K562 (cell line): ENCODE results near the gene DIP2C.

Experiments
- CBX1 ChIP-seq: sonication (generic); IDR thresholded peaks from 2 replicates; pipeline ENCODE4 v1.6.1; 2016; ENCODE audit warnings: antibody characterized with exemption, low read depth, mild to moderate bottlenecking
- DPF2 ChIP-seq: fragments of 450-650 bp; IDR thresholded peaks from 2 replicates; pipeline ENCODE4 v1.6.1; 2016
- PRPF4 ChIP-seq: fragments of 200-400 bp; formaldehyde crosslinking; IDR thresholded peaks from one replicate; pipeline ENCODE4 v1.6.1; 2017; ENCODE audit warnings: low read length, low read depth, mild to moderate bottlenecking; ENCODE audit not compliant: insufficient read depth, poor library complexity, severe bottlenecking
- TF ChIP-seq, protein P1 (sequence below), 2 experiments: fragments of 450-650 bp; formaldehyde crosslinking in 1 of 2; IDR thresholded peaks; 2 replicates each; pipeline versions ENCODE4 v1.4.0 to v1.6.1; 2014 to 2020; ENCODE audit warnings: mild to moderate bottlenecking in 2 of 2, borderline replicate concordance in 1 of 2, low read depth in 1 of 2
- TF ChIP-seq, protein P2 (sequence below): sonication (generic); formaldehyde crosslinking; IDR thresholded peaks from 2 replicates; pipeline ENCODE4 v1.9.0; 2022; ENCODE audit warnings: mild to moderate bottlenecking, missing genetic modification reagents

DNA sequence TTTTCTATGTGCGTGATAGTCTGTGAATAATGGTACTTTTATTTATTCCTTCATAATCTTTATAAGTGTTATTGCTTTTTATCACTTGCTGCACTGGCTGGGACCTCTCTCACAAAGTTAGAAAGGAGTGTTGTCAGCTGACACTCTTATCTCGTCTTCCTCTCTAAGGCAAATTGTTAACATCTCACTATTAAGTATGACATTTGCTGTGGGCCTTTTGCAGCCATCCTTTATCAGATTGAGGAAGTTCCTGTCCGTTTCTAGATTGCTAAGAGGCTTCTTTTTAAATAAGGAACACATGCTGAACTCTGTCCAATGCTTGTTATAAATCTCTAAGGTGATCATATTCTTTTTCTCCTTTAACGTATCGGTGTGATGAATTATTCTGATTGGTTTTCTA, 27.4 kb upstream of the DIP2C start:
- TF ChIP-seq, protein P1, sequence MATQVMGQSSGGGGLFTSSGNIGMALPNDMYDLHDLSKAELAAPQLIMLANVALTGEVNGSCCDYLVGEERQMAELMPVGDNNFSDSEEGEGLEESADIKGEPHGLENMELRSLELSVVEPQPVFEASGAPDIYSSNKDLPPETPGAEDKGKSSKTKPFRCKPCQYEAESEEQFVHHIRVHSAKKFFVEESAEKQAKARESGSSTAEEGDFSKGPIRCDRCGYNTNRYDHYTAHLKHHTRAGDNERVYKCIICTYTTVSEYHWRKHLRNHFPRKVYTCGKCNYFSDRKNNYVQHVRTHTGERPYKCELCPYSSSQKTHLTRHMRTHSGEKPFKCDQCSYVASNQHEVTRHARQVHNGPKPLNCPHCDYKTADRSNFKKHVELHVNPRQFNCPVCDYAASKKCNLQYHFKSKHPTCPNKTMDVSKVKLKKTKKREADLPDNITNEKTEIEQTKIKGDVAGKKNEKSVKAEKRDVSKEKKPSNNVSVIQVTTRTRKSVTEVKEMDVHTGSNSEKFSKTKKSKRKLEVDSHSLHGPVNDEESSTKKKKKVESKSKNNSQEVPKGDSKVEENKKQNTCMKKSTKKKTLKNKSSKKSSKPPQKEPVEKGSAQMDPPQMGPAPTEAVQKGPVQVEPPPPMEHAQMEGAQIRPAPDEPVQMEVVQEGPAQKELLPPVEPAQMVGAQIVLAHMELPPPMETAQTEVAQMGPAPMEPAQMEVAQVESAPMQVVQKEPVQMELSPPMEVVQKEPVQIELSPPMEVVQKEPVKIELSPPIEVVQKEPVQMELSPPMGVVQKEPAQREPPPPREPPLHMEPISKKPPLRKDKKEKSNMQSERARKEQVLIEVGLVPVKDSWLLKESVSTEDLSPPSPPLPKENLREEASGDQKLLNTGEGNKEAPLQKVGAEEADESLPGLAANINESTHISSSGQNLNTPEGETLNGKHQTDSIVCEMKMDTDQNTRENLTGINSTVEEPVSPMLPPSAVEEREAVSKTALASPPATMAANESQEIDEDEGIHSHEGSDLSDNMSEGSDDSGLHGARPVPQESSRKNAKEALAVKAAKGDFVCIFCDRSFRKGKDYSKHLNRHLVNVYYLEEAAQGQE (IDR thresholded peaks at IDR 0.05; ENCODE audit: borderline replicate concordance), result no peak
- TF ChIP-seq, protein P1 (CRISPR knock-in tag; IDR thresholded peaks at IDR 0.05; ENCODE audit: low read depth), result no peak
- TF ChIP-seq CBX1 (no peak), PRPF4 (no peak), DPF2 (no peak)
- TF ChIP-seq, protein P2, sequence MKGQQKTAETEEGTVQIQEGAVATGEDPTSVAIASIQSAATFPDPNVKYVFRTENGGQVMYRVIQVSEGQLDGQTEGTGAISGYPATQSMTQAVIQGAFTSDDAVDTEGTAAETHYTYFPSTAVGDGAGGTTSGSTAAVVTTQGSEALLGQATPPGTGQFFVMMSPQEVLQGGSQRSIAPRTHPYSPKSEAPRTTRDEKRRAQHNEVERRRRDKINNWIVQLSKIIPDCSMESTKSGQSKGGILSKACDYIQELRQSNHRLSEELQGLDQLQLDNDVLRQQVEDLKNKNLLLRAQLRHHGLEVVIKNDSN, result no peak
